H1 (cell line): Measurements from ENCODE around the gene MROH2A. TPM values are rescaled to one million over a fixed set of nuclear protein-coding genes. Genes with fewer than 3 reads are reported as not detected.

Source experiments
- GABPA ChIP-seq: IDR thresholded peaks from 2 replicates; pipeline ENCODE4 v1.6.1; 2011; ENCODE audit warnings: mild to moderate bottlenecking, low read length, moderate library complexity, borderline replicate concordance; ENCODE audit not compliant: insufficient read depth
- MAFK ChIP-seq: IDR thresholded peaks from 2 replicates; pipeline ENCODE4 v1.6.1; 2012; ENCODE audit warnings: low read depth, mild to moderate bottlenecking, improper control_type of control experiment, low read length
- POLR2A ChIP-seq, 2 experiments: IDR thresholded peaks; 1 replicate in 1 of 2; 2 replicates in 1 of 2; pipeline ENCODE4 v1.6.1; 2011; ENCODE audit warnings: low read depth in 2 of 2, low read length in 2 of 2, mild to moderate bottlenecking in 2 of 2; ENCODE audit errors: control extremely low read depth in 1 of 2
- SRF ChIP-seq: IDR thresholded peaks from 2 replicates; pipeline ENCODE4 v1.6.1; 2011; ENCODE audit warnings: mild to moderate bottlenecking, low read depth, low read length, moderate library complexity
- TBP ChIP-seq: IDR thresholded peaks from 2 replicates; pipeline ENCODE4 v1.6.1; 2011; ENCODE audit warnings: low read depth, low read length, improper control_type of control experiment
- polyA plus RNA-seq, 7 experiments: library from polyadenylated mRNA; depleted of rRNA in 3 of 7; stranded (reverse) in 5 of 7; unstranded in 2 of 7; fragments of >200 nt in 5 of 7; fragments of 200-250 nt in 2 of 7; gene quantifications; 1 replicate in 5 of 7; 2 replicates in 1 of 7; 4 replicates in 1 of 7; pipeline versions ENCODE4 v1.2.1 to v1.2.3, GENCODE V29; 2011 to 2013; ENCODE audit warnings: missing spikeins in 2 of 7, mixed read lengths in 2 of 7
- total RNA-seq: library from RNA; stranded (reverse); fragmentation: NEBNext Ultra II Directional; extraction: Animal tissue kit (Norgen Biotek cat#: 25700); gene quantifications from 2 replicates; pipeline ENCODE4 v1.2.1, GENCODE V29; 2021

MROH2A gene
- total and polyA plus RNA-seq, 2 of the 8 experiments (the other 6 are each of a cell fraction or from before 2014, with no cell fraction given), result not detected

GRCh38 chr2:233768076-233768475, 10.1 kb upstream of the MROH2A start (continued):
- TF ChIP-seq GABPA, result no peak
- no peak for TF ChIP-seq TBP
- TF ChIP-seq POLR2A (IDR thresholded peaks at IDR 0.05; ENCODE audit: control extremely low read depth in 1 of 2, low read depth in 2 of 2, low read length in 2 of 2), result no peak
- TF ChIP-seq SRF, result no peak
- TF ChIP-seq MAFK, result no peak
